ENCODE data around the gene MSN. TPM values are rescaled to one million over a fixed set of nuclear protein-coding genes. Genes with fewer than 3 reads are reported as not detected.

Gene MSN
- total and polyA plus RNA-seq, 2 donors from 2014 or later: 124 to 391 TPM

- Histone ChIP-seq H3K4me1 (ENCODE audit: control insufficient read depth in 2 of 3, insufficient read depth in 2 of 3, low read depth in 1 of 3, low read length in 3 of 3) (no peaks in the 10 kb centered on the region), H3K27me3 (ENCODE audit: control insufficient read depth, insufficient read depth, low read length) (no peaks in the 10 kb centered on the region), H3K9me3 (ENCODE audit: control insufficient read depth in 2 of 3, insufficient read depth in 1 of 3, low read length in 3 of 3) (no peaks in the 10 kb centered on the region), H3K36me3 (ENCODE audit: control insufficient read depth in 2 of 3, insufficient read depth in 3 of 3, low read length in 3 of 3) (no peaks in the 10 kb centered on the region), H3K4me3 (ENCODE audit: low read length in 3 of 3) (no peak overlapping the region), H3K27ac (ENCODE audit: low read depth in 2 of 2, low read length in 2 of 2) (no peak overlapping the region), H3K9ac (ENCODE audit: low read length in 3 of 3) (no peak overlapping the region)
- DNase-seq: no peak
- no peak for TF ChIP-seq CTCF (IDR thresholded peaks at IDR 0.05; ENCODE audit: borderline replicate concordance, extremely low read depth, insufficient read depth)
- intact Hi-C loops (cut with DNase I): no loop called here
- no peak for FAIRE-seq
Measured at GRCh38 chrX:65783746-65784145, 116.3 kb downstream of the MSN start.

Other genes with a start within 250 kb of the MSN start
- 30.2 TPM for gene LAS1L, start 132.9 kb upstream of the MSN start, total RNA-seq
- 25.4 TPM for gene LAS1L, start 132.9 kb upstream of the MSN start, polyA plus RNA-seq (ENCODE audit: insufficient read depth, low read depth, low replicate concordance)